BE2C (cell line): ENCODE results near the gene TBC1D2B.

ENCODE experiments used
- DNase-seq: peaks from one replicate; pipeline ENCODE4 v3.0.0-alpha.2; 2020
- H3K27me3 ChIP-seq: fragments of 250-450 bp; sonication (Bioruptor Pico); 2 replicates; pipeline ENCODE4 v1.5.1; 2020; ENCODE audit warnings: mild to moderate bottlenecking
- H3K36me3 ChIP-seq: fragments of 250-450 bp; sonication (Bioruptor Pico); 2 replicates; pipeline ENCODE4 v1.5.1; 2020; ENCODE audit warnings: mild to moderate bottlenecking
- H3K4me1 ChIP-seq: fragments of 250-450 bp; sonication (Bioruptor Pico); 2 replicates; pipeline ENCODE4 v1.5.1; 2020
- H3K4me3 ChIP-seq: 2 replicates; pipeline ENCODE4 v1.5.1; 2011; ENCODE audit warnings: low read depth, low read length
- H3K9me3 ChIP-seq: fragments of 250-450 bp; sonication (Bioruptor Pico); 2 replicates; pipeline ENCODE4 v1.5.1; 2020
- TF ChIP-seq, protein P1 (sequence below): IDR thresholded peaks from 2 replicates; pipeline ENCODE4 v1.5.1; 2012; ENCODE audit warnings: mild to moderate bottlenecking, low read depth, low read length

The TBC1D2B gene

GRCh38 chr15:78051596-78051995 lies 25.9 kb downstream of the TBC1D2B start:
- Histone ChIP-seq H3K36me3 (peaks cover 3% of the 10 kb centered on the region; the same call in 1 of the 2 replicates), H3K9me3 (no peaks in the 10 kb centered on the region), H3K4me1 (no peaks in the 10 kb centered on the region; the same call in none of the 2 replicates), H3K27me3 (no peaks in the 10 kb centered on the region), H3K4me3 (no peak overlapping the region)
- TF ChIP-seq, protein P1, sequence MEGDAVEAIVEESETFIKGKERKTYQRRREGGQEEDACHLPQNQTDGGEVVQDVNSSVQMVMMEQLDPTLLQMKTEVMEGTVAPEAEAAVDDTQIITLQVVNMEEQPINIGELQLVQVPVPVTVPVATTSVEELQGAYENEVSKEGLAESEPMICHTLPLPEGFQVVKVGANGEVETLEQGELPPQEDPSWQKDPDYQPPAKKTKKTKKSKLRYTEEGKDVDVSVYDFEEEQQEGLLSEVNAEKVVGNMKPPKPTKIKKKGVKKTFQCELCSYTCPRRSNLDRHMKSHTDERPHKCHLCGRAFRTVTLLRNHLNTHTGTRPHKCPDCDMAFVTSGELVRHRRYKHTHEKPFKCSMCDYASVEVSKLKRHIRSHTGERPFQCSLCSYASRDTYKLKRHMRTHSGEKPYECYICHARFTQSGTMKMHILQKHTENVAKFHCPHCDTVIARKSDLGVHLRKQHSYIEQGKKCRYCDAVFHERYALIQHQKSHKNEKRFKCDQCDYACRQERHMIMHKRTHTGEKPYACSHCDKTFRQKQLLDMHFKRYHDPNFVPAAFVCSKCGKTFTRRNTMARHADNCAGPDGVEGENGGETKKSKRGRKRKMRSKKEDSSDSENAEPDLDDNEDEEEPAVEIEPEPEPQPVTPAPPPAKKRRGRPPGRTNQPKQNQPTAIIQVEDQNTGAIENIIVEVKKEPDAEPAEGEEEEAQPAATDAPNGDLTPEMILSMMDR = no peak
- no peak for DNase-seq

GRCh38 chr15:78050826-78051225 lies 26.7 kb downstream of the TBC1D2B start:
- no peak for DNase-seq
- no peak overlapping the region for H3K4me3 ChIP-seq
- TF ChIP-seq, protein P1 = no peak
- H3K4me1 ChIP-seq = no peaks in the 10 kb centered on the region; the same call in none of the 2 replicates
- no peaks in the 10 kb centered on the region for H3K9me3 ChIP-seq
- H3K27me3 ChIP-seq = no peaks in the 10 kb centered on the region
- peaks cover 3% of the 10 kb centered on the region; the same call in 1 of the 2 replicates for H3K36me3 ChIP-seq

DNA sequence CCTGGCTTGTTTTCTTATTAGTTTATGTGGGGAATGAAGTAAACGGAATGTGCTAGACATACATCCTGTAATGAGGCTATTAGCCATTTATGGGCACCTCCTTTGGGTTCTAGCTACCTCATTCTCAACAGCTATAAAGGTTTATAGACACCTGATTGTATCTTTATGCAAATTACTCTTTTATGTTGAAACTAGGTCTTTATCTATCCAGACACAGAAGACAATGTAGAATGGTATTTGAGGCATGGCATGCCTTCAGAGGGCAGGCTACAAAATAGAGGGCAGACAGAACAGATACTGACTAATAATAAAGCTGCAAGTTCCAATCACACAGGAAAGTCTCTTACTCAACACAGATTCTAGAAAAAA lies 27.1 kb downstream of the TBC1D2B start:
- no peaks in the 10 kb centered on the region for H3K27me3 ChIP-seq
- no peaks in the 10 kb centered on the region; the same call in none of the 2 replicates for H3K4me1 ChIP-seq
- TF ChIP-seq, protein P1 = no peak

GRCh38 chr15:78049691-78050440 lies 27.6 kb downstream of the TBC1D2B start:
- no peaks in the 10 kb centered on the region for H3K27me3 ChIP-seq
- no peak overlapping the region for H3K4me3 ChIP-seq
- H3K36me3 ChIP-seq = peaks cover 3% of the 10 kb centered on the region; the same call in 1 of the 2 replicates
- TF ChIP-seq, protein P1 = no peak
- DNase-seq = no peak
- no peaks in the 10 kb centered on the region for H3K9me3 ChIP-seq
- H3K4me1 ChIP-seq = no peaks in the 10 kb centered on the region; the same call in none of the 2 replicates

More for the DNA sequence above, 27.1 kb downstream of the TBC1D2B start:
- H3K36me3 ChIP-seq = peaks cover 3% of the 10 kb centered on the region; the same call in 1 of the 2 replicates
- H3K9me3 ChIP-seq = no peaks in the 10 kb centered on the region
- no peak overlapping the region for H3K4me3 ChIP-seq
- DNase-seq = no peak

GRCh38 chr15:78048628-78048920 lies 28.9 kb downstream of the TBC1D2B start:
- Histone ChIP-seq H3K4me1 (no peaks in the 10 kb centered on the region; the same call in none of the 2 replicates), H3K9me3 (no peaks in the 10 kb centered on the region), H3K4me3 (no peak overlapping the region), H3K36me3 (peaks cover 7% of the 10 kb centered on the region; the same call in 1 of the 2 replicates), H3K27me3 (no peaks in the 10 kb centered on the region)
- DNase-seq = no peak
- TF ChIP-seq, protein P1 = no peak
